MM.1S (cell line): ENCODE measurements around the gene LIPH.

Experiments
- DNase-seq: peaks from one replicate; pipeline ENCODE4 v3.0.0-alpha.2; 2015
- H2AFZ ChIP-seq: fragments of 300-600 bp; sonication (generic); 2 replicates; pipeline ENCODE4 v1.6.0; 2016; ENCODE audit warnings: antibody characterized with exemption, low read length
- H3F3A ChIP-seq: fragments of 300-600 bp; sonication (generic); 2 replicates; pipeline ENCODE4 v1.6.1; 2016; ENCODE audit warnings: mild to moderate bottlenecking, antibody characterized with exemption, low read length, moderate library complexity, mixed read lengths; ENCODE audit not compliant: insufficient read depth
- H3K27ac ChIP-seq: fragments of 300-600 bp; sonication (generic); 2 replicates; pipeline ENCODE4 v1.5.1; 2016; ENCODE audit warnings: mild to moderate bottlenecking, low read length
- H3K27me3 ChIP-seq: fragments of 300-600 bp; sonication (generic); replicated peaks from 2 replicates; pipeline ENCODE4 v1.6.0; 2016; ENCODE audit warnings: low read length; ENCODE audit not compliant: insufficient read depth
- H3K36me3 ChIP-seq: fragments of 300-600 bp; sonication (generic); replicated peaks from 2 replicates; pipeline ENCODE4 v1.6.1; 2016; ENCODE audit warnings: mild to moderate bottlenecking, low read length, mixed read lengths; ENCODE audit not compliant: insufficient read depth
- H3K4me1 ChIP-seq: fragments of 300-600 bp; sonication (generic); 2 replicates; pipeline ENCODE4 v1.6.1; 2016; ENCODE audit warnings: low read length, mixed read lengths
- H3K4me2 ChIP-seq: fragments of 300-600 bp; sonication (generic); 2 replicates; pipeline ENCODE4 v1.6.0; 2016; ENCODE audit warnings: low read depth, low read length
- H3K4me3 ChIP-seq: fragments of 300-600 bp; sonication (generic); 2 replicates; pipeline ENCODE4 v1.5.1; 2016; ENCODE audit warnings: low read length, mixed read lengths
- H3K79me2 ChIP-seq: fragments of 300-600 bp; sonication (generic); 2 replicates; pipeline ENCODE4 v1.6.1; 2016; ENCODE audit warnings: mixed run types, low read length, mixed read lengths
- H3K9ac ChIP-seq: fragments of 300-600 bp; sonication (generic); 2 replicates; pipeline ENCODE4 v1.6.1; 2016; ENCODE audit warnings: low read length, mixed read lengths
- H3K9me2 ChIP-seq: fragments of 300-600 bp; sonication (generic); replicated peaks from 2 replicates; pipeline ENCODE4 v1.6.1; 2016; ENCODE audit warnings: mild to moderate bottlenecking, low read length, mixed read lengths; ENCODE audit not compliant: insufficient read depth
- H3K9me3 ChIP-seq: fragments of 300-600 bp; sonication (generic); replicated peaks from 2 replicates; pipeline ENCODE4 v1.6.1; 2016; ENCODE audit warnings: mild to moderate bottlenecking, low read length, mixed read lengths; ENCODE audit not compliant: insufficient read depth
- H4K20me1 ChIP-seq: fragments of 300-600 bp; sonication (generic); 2 replicates; pipeline ENCODE4 v1.6.1; 2016; ENCODE audit warnings: mild to moderate bottlenecking, low read length, moderate library complexity, mixed read lengths; ENCODE audit not compliant: insufficient read depth
- CTCF ChIP-seq: fragments of 300-600 bp; sonication (generic); IDR thresholded peaks from 2 replicates; pipeline ENCODE4 v1.5.1; 2016; ENCODE audit warnings: antibody characterized with exemption, low read length, mixed read lengths
- EZH2 ChIP-seq: fragments of 300-600 bp; sonication (generic); optimal IDR thresholded peaks from 2 replicates; pipeline ENCODE3; 2017; ENCODE audit warnings: low read depth, mild to moderate bottlenecking, antibody characterized with exemption, low read length, mixed read lengths
- EZH2phosphoT487 ChIP-seq: fragments of 300-600 bp; sonication (generic); IDR thresholded peaks from 2 replicates; pipeline ENCODE4 v1.6.1; 2018; ENCODE audit warnings: antibody characterized with exemption, low read length

Gene LIPH

GRCh38 chr3:185457376-185457775 lies 95.0 kb downstream of the LIPH start:
- H3K4me2 ChIP-seq = no peak overlapping the region
- H3K4me3 ChIP-seq = no peak overlapping the region
- DNase-seq = no peak
- no peaks in the 10 kb centered on the region for H3K9me3 ChIP-seq
- no peak overlapping the region for H3K9ac ChIP-seq
- no peak for TF ChIP-seq CTCF
- TF ChIP-seq EZH2phosphoT487 = no peak
- TF ChIP-seq EZH2 = no peak
- no peaks in the 10 kb centered on the region for H3K9me2 ChIP-seq
- H3K4me1 ChIP-seq = no peaks in the 10 kb centered on the region
- H3K27me3 ChIP-seq = no peaks in the 10 kb centered on the region
- no peaks in the 10 kb centered on the region; the same call in 1 of the 2 replicates for H3F3A ChIP-seq
- no peaks in the 10 kb centered on the region for H4K20me1 ChIP-seq
- H3K36me3 ChIP-seq = peaks cover 7% of the 10 kb centered on the region; the same call in 1 of the 2 replicates
- H2AFZ ChIP-seq = no peak overlapping the region
- no peak overlapping the region for H3K27ac ChIP-seq
- no peaks in the 10 kb centered on the region for H3K79me2 ChIP-seq
